BLaER1 treated with 17β-estradiol and CSF1 and Interleukin-3, amounts not matched to agents 10 nM and 100 nM (cell line): Measurements from ENCODE around the gene GIPC3.

Experiments used
- H3K27ac ChIP-seq, 11 experiments: shearing (Covaris generic); formaldehyde crosslinking; 2 replicates each; pipeline ENCODE4 v1.8.1; 2022
- H3K27me3 ChIP-seq, 11 experiments: shearing (Covaris generic); formaldehyde crosslinking; 2 replicates each; pipeline ENCODE4 v1.8.1; 2022
- H3K36me3 ChIP-seq, 11 experiments: shearing (Covaris generic); formaldehyde crosslinking; 2 replicates each; pipeline ENCODE4 v1.8.1; 2022
- H3K4me1 ChIP-seq, 10 experiments: shearing (Covaris generic); formaldehyde crosslinking; 2 replicates each; pipeline ENCODE4 v1.8.1; 2022
- H3K4me2 ChIP-seq, 11 experiments: shearing (Covaris generic); formaldehyde crosslinking; 2 replicates each; pipeline ENCODE4 v1.8.1; 2022
- H3K4me3 ChIP-seq, 10 experiments: shearing (Covaris generic); formaldehyde crosslinking; 2 replicates each; pipeline ENCODE4 v1.8.1; 2022
- H3K9ac ChIP-seq, 11 experiments: shearing (Covaris generic); formaldehyde crosslinking; 2 replicates each; pipeline ENCODE4 v1.8.1; 2022
- H3K9me3 ChIP-seq, 11 experiments: shearing (Covaris generic); formaldehyde crosslinking; replicated peaks in 1 of 11; 2 replicates each; pipeline ENCODE4 v1.8.1; 2022
- H4K20me1 ChIP-seq, 11 experiments: shearing (Covaris generic); formaldehyde crosslinking; 2 replicates each; pipeline ENCODE4 v1.8.1; 2022
- Cebpa-rat ChIP-seq, 11 experiments: shearing (Covaris generic); IDR thresholded peaks; 2 replicates each; pipeline ENCODE4 v1.8.1; 2022

The GIPC3 gene

GRCh38 chr19:3612901-3613741 lies 27.8 kb downstream of the GIPC3 start:
- no peak for TF ChIP-seq Cebpa-rat (IDR thresholded peaks at IDR 0.05)

GRCh38 chr19:3613818-3614661 lies 28.8 kb downstream of the GIPC3 start:
- H3K4me2 ChIP-seq, result no peak overlapping the region
- no peaks in the 10 kb centered on the region; a peak in 1 of 22 replicates for H3K9me3 ChIP-seq
- peaks cover 17 to 64% (median 42%) of the 10 kb centered on the region in 11 experiments for H3K36me3 ChIP-seq
- H3K27ac ChIP-seq, result no peak overlapping the region
- H4K20me1 ChIP-seq, result peaks cover 0 to 89% (median 44%) of the 10 kb centered on the region in 11 experiments; a peak in 16 of 22 replicates
- no peak overlapping the region for H3K4me3 ChIP-seq
- no peak overlapping the region for H3K9ac ChIP-seq
- H3K27me3 ChIP-seq, result no peaks in the 10 kb centered on the region
- H3K4me1 ChIP-seq, result peaks cover 36 to 57% (median 51%) of the 10 kb centered on the region in 10 experiments
- no peak for TF ChIP-seq Cebpa-rat (IDR thresholded peaks at IDR 0.05)

More at GRCh38 chr19:3612901-3613741, 27.8 kb downstream of the GIPC3 start:
- Histone ChIP-seq H3K9ac (no peak overlapping the region), H4K20me1 (peaks cover 0 to 81% (median 37%) of the 10 kb centered on the region in 11 experiments; a peak in 16 of 22 replicates), H3K27ac (no peak overlapping the region), H3K4me1 (peaks cover 38 to 57% (median 52%) of the 10 kb centered on the region in 10 experiments), H3K27me3 (no peaks in the 10 kb centered on the region), H3K9me3 (no peaks in the 10 kb centered on the region; a peak in 1 of 22 replicates), H3K36me3 (peaks cover 17 to 63% (median 42%) of the 10 kb centered on the region in 11 experiments), H3K4me3 (no peak overlapping the region), H3K4me2 (no peak overlapping the region)

- H3K9ac ChIP-seq, result no peak overlapping the region
- H3K36me3 ChIP-seq, result peaks cover 27 to 71% (median 52%) of the 10 kb centered on the region in 11 experiments
- H3K27ac ChIP-seq, result no peak overlapping the region
- H3K4me1 ChIP-seq, result peaks cover 27 to 53% (median 45%) of the 10 kb centered on the region in 10 experiments
- no peaks in the 10 kb centered on the region for H3K27me3 ChIP-seq
- H4K20me1 ChIP-seq, result peaks cover 0 to 88% (median 50%) of the 10 kb centered on the region in 11 experiments; a peak in 17 of 22 replicates
- H3K4me3 ChIP-seq, result no peak overlapping the region
- no peak for TF ChIP-seq Cebpa-rat (IDR thresholded peaks at IDR 0.05)
- H3K4me2 ChIP-seq, result no peak overlapping the region
- H3K9me3 ChIP-seq, result no peaks in the 10 kb centered on the region; a peak in 1 of 22 replicates
These were observed 29.7 kb downstream of the GIPC3 start for GRCh38 chr19:3614858-3615505.

DNA sequence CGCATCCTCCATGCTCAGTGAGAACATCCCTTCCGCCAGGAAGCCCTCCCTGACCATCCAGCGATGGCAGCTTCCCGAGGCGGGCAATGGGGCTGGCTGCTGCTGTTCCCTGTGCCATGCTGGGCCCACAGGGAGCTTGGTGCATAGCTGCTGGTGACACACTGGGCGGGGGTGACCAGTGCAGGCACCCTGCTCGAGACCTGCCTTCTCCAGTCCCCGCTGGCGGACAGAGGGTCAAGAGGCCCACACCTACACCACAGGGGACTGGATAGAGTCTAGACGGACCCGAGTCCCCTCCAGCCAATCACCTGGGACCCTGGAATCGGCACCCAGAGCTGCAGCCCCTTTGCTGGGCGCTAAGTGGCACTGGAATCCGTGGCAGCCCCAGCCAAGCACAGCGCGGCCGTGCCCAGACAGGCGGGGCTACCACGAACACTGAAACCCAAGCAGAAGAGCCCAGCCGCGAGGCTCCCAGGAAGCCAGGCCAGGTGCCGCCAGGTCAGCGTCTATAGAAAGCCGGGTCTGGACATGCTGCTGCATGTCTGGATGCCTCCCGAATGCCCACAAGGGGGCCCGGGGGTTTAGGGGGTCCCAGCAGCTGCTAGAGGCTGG lies 30.4 kb downstream of the GIPC3 start:
- Histone ChIP-seq H3K27me3 (no peaks in the 10 kb centered on the region), H3K36me3 (peaks cover 28 to 77% (median 58%) of the 10 kb centered on the region in 11 experiments), H4K20me1 (peaks cover 0 to 88% (median 50%) of the 10 kb centered on the region in 11 experiments; a peak in 18 of 22 replicates), H3K27ac (no peak overlapping the region), H3K4me3 (no peak overlapping the region), H3K4me2 (no peak overlapping the region), H3K9ac (no peak overlapping the region; a peak in 1 of 22 replicates), H3K9me3 (no peaks in the 10 kb centered on the region), H3K4me1 (peaks cover 22 to 47% (median 39%) of the 10 kb centered on the region in 10 experiments)
- TF ChIP-seq Cebpa-rat (IDR thresholded peaks at IDR 0.05), result no peak

- Histone ChIP-seq H4K20me1 (peaks cover 0 to 88% (median 56%) of the 10 kb centered on the region in 11 experiments; a peak in 18 of 22 replicates), H3K27me3 (no peaks in the 10 kb centered on the region), H3K4me1 (peaks cover 22 to 35% (median 28%) of the 10 kb centered on the region in 10 experiments), H3K9ac (peak overlapping the region; percentile 23 to 73 (median 49); a peak in 19 of 22 replicates), H3K27ac (peak overlapping the region in 7 of 11 experiments; percentile 0 to 56 (median 36); a peak in 10 of 22 replicates), H3K36me3 (peaks cover 31 to 77% (median 58%) of the 10 kb centered on the region in 11 experiments), H3K4me3 (peak overlapping the region; percentile 24 to 55 (median 44); a peak in 18 of 20 replicates), H3K4me2 (peak overlapping the region; percentile 80 to 98 (median 89)), H3K9me3 (no peaks in the 10 kb centered on the region)
- no peak for TF ChIP-seq Cebpa-rat (IDR thresholded peaks at IDR 0.05)
These were observed 32.2 kb downstream of the GIPC3 start for GRCh38 chr19:3617463-3617862.

DNA sequence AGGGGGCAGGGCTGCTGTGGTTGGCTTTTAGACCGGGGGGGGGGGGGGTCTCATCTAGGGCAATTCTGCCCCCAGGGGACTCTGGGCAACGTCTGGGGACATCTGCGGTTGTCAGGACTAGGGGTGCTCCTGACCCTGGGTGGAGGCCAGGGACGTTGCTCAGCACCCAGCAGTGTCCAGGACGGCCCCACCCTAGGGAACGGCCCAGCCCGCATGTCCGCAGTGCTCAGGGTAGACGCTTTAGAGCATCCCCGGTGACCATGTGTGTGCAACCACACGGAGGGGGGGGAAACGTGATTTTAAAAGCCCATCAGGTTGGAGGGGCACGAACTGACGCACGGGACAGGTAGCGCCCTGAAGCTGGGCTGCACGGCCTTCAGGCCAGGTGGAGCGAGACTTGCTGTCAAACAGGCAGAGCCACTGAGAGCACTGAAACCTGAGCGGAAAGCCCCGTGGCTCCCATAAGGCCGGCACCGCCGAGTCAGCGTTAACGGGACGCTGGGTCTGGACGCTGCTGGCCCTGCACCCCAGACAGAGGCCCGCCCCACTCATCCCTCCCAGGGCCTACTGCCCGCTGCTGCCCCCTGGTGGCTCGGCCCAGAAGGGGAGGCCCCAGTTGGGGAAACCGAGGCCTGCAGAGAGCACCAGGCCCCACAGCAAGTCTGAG lies 33.0 kb downstream of the GIPC3 start:
- Histone ChIP-seq H3K9ac (peak overlapping the region in 10 of 11 experiments; percentile 38 to 73 (median 48); a peak in 17 of 22 replicates), H3K9me3 (no peaks in the 10 kb centered on the region), H4K20me1 (peaks cover 0 to 93% (median 59%) of the 10 kb centered on the region in 11 experiments; a peak in 18 of 22 replicates), H3K27ac (peak overlapping the region in 3 of 11 experiments; percentile 0 to 30 (median 25); a peak in 4 of 22 replicates), H3K4me2 (peak overlapping the region; percentile 80 to 98 (median 89)), H3K4me1 (peaks cover 22 to 35% (median 28%) of the 10 kb centered on the region in 10 experiments), H3K27me3 (no peaks in the 10 kb centered on the region), H3K36me3 (peaks cover 33 to 78% (median 59%) of the 10 kb centered on the region in 11 experiments; a peak in 21 of 22 replicates), H3K4me3 (peak overlapping the region; percentile 24 to 55 (median 44); a peak in 17 of 20 replicates)
- TF ChIP-seq Cebpa-rat (IDR thresholded peaks at IDR 0.05), result no peak

GRCh38 chr19:3618811-3619630 lies 33.7 kb downstream of the GIPC3 start:
- Histone ChIP-seq H3K9ac (peak overlapping the region in 1 of 11 experiments; percentile 73; a peak in 3 of 22 replicates), H3K4me1 (peaks cover 22 to 37% (median 28%) of the 10 kb centered on the region in 10 experiments)

More at GRCh38 chr19:3618811-3619630, 33.7 kb downstream of the GIPC3 start:
- no peaks in the 10 kb centered on the region for H3K27me3 ChIP-seq
- no peak overlapping the region for H3K27ac ChIP-seq
- peaks cover 40 to 78% (median 61%) of the 10 kb centered on the region in 11 experiments; a peak in 21 of 22 replicates for H3K36me3 ChIP-seq
- peaks cover 0 to 94% (median 67%) of the 10 kb centered on the region in 11 experiments; a peak in 19 of 22 replicates for H4K20me1 ChIP-seq
- H3K4me2 ChIP-seq, result peak overlapping the region; percentile 80 to 98 (median 89); a peak in 21 of 22 replicates
- H3K4me3 ChIP-seq, result peak overlapping the region in 4 of 10 experiments; percentile 24 to 48 (median 30); a peak in 4 of 20 replicates
- no peaks in the 10 kb centered on the region for H3K9me3 ChIP-seq
- no peak for TF ChIP-seq Cebpa-rat (IDR thresholded peaks at IDR 0.05)
